Subcutaneous adipose tissue (tissue), 4 donors: ENCODE data around the gene TCF23. TPM values are rescaled to one million over a fixed set of nuclear protein-coding genes. Genes with fewer than 3 reads are reported as not detected.

Experiments used
- CTCF ChIP-seq: fragments of 450-650 bp; IDR thresholded peaks from one replicate; pipeline ENCODE4 v1.5.1; 2016; ENCODE audit warnings: low read depth, mild to moderate bottlenecking, control low read depth, antibody characterized with exemption, moderate library complexity
- total RNA-seq, 4 donors: library from RNA; depleted of rRNA; stranded (reverse); fragments of >200 nt; gene quantifications; one replicate each; pipeline ENCODE4 v1.1.0, GENCODE V29; 2016

The TCF23 gene
- total RNA-seq, 4 donors from 2014 or later = under 0.01 TPM; not detected in 3

GRCh38 chr2:27133905-27134780, 14.7 kb upstream of the TCF23 start, which contains the start of gene PREB:
Gene PREB (minus strand): TSS chr2:27134636. CDS start chr2:27134421, 215 bp downstream.
- TF ChIP-seq CTCF = no peak

DNA sequence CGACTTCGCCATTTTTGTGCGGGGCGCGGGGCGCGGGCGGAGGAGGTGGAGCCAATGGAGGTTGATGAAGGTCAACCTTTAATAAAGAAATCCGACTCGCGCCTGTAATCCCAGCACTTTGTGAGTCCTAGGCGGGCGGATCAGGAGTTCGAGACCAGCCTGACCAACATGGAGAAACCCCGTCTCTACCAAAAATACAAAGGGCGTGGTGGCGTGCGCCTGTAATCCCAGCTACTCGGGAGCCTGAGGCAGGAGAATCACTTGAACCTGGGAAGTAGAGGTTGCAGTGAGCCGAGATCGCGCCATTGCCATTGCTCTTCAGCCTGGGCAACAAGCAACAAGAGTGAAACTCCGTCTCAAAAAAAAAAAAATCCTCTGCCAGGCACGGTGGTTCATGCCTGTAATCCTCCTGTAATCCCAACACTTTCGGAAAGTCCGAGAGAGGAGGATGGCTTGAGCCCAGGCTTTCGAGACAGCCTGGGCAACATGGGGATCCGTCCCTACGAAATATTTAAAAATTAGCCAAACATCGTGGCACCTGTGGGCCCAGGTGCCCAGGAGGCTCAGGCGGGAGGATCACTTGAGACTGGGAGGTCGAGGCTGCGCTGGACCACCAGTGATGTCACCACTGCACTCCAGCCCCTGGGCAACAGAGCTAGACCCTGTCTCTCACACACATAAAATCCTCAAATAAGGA, 13.9 kb upstream of the TCF23 start:
- no peak for TF ChIP-seq CTCF

DNA sequence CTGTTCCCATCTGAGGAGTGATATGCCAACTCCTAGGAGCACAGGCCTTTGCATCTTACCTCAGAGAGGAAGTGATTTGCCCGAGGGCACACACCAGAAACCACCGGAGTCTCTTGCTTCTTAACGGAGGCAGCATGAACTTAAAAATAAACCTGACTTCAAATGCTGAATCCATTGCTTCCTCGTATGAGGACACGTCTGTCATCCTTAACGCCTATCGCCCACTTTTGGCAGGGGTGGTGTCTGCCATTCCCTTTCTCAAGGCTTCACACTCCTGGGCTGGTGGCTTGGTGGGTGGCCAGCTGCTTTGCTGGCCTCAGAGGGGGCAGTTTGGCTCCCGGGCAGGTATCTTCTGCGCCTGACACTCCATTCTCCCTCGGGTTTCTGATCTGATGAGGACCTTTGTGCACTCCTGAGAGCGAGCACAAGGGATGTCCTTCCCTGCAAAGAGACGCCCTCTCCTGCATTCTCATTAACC, 13.3 kb upstream of the TCF23 start:
- no peak for TF ChIP-seq CTCF

GRCh38 chr2:27136751-27137150, 12.1 kb upstream of the TCF23 start:
- no peak for TF ChIP-seq CTCF

GRCh38 chr2:27137322-27137935, 11.4 kb upstream of the TCF23 start:
- TF ChIP-seq CTCF = no peak

DNA sequence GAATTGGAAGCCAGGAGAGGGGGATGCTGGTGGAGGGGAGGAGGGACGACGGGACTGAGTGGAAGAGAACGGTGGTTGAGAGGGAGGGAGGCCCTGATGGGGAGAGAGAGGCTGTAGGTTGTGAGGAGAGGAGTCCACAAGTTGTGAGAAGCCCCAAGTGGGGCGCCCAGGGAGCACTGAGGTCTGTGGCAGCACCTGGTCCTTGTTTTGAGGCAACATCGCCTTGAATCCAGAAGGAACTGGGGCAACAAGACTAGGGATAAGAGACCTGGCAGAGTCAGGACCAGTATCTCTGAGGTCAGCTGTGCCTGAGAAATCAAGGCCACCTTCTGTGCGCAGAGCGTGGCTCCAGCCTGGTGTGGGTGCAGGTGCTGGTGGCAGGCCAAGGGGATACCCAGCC, 10.7 kb upstream of the TCF23 start:
- no peak for TF ChIP-seq CTCF

DNA sequence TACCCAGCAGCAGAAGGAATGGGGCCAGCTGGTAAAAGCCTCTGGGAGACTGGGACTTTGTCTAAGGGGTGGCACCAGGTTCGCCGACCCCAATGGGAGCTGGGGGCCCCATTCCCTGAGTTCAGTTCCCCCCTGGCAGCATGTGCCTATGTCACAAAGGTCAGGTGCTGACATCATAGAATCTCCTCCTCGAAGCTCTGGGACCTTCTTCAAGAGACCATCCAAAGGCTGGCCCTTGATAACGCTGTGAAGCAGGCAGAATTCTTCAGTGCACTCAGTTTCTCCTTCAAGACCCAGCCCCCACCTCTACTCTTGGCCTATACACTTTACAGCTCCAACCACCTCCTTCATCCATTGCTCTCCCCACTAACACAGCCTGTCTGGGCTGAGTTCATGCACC, 9.5 kb upstream of the TCF23 start, which contains the start of gene PRR30:
Gene PRR30, minus strand, starts transcription at position 101 of the 400 bp plus-strand sequence. CDS start 1,081 bp downstream, outside the sequence.
- no peak for TF ChIP-seq CTCF
